ENCODE results near the gene SMIM24. TPM values are rescaled to one million over a fixed set of nuclear protein-coding genes. Genes with fewer than 3 reads are reported as not detected.

The SMIM24 gene
- total RNA-seq, 1 donor from 2014 or later = 1.4 TPM

DNA sequence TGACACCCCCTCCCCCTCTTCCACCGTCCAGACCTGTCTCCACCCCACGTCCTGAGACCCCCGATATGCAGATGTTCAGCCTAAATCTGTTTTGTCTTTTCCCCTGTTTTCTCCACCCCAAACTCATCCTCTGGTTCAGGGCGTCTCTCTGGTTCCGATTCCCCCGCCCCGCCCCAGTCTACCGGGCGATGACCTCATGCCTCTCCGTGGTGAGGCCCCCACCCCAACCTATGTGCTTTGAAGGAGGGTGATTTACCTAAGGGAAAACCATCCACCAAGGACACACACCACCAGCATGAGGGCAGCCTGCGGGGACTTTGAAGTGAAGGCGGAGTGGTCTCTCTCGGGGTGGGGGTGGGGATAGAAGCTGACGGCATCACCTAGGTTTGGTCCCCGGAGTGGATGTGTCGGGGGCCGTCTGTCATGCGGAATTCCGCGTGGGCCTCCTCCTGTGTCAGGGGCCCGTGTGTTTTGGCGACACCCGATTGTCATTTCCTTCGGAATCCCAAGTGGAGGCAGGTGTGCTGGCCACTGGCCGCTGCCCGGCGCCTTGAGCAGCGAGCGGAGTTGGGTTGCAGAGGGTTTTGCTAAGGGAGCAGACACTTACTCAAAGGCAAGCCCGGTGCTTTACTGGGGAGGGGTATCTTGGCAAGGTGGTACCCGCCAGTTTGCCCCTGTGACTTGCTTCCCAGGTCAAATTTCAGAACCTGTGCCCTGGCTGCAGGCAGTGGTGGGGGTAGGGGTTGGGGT, 27.2 kb upstream of the SMIM24 start:
- DNase-seq (ENCODE audit: low read depth) = no peak
- peak overlapping the region; percentile 93 for H3K4me3 ChIP-seq (ENCODE audit: low read depth, low read length)
- no peak for TF ChIP-seq CTCF (conservative IDR thresholded peaks at IDR 0.05; ENCODE audit: low read depth, low read length)

DNA sequence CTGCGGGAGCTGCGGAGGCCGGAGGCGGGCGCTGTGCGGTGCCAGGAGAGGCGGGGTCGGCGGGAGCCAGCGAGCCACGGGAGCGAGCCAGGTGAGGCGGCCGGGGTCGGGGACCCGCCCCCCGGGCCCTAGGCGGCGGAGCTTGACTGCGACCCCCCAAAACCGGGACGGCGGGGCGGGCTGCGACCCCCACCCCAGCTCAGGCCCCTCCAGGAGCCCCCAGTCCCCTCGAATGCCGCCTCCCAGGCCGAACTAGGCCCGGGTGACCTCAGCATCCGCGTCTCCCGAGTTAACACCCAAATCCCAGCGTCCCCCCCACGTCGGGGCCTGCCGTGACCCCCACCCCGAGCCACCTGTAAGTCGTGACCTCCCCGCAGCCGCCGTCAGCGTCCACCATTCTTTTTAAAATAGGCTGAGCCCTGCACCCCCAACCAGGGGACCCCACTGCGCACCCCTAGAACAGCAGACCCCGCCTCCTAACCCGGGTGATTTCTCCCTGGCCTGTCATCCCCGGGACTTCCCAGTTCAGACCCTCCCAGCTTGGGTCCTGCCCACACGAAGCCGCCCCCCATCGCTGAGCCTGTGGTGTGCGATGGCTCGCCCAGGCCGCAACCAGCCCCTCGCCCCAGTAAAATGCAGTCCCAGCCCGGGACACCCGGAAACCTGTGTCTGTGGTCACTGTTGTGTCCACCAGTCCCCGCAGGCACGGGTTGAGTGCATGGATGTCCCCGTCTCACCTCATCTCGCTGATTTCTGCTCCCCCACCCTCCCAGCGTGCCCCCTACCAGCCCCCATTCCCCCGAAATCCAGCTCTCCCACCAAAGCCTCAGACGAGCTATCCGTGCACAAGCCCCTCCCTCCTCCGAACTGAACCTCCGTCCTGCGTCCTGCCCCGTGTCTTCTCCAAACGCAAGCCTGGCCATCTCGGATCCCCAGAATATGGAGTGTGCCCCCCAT, 26.3 kb upstream of the SMIM24 start:
- DNase-seq (ENCODE audit: low read depth) = no peak
- peak overlapping the region; percentile 93 for H3K4me3 ChIP-seq (ENCODE audit: low read depth, low read length)
- no peak for TF ChIP-seq CTCF (conservative IDR thresholded peaks at IDR 0.05; ENCODE audit: low read depth, low read length)

DNA sequence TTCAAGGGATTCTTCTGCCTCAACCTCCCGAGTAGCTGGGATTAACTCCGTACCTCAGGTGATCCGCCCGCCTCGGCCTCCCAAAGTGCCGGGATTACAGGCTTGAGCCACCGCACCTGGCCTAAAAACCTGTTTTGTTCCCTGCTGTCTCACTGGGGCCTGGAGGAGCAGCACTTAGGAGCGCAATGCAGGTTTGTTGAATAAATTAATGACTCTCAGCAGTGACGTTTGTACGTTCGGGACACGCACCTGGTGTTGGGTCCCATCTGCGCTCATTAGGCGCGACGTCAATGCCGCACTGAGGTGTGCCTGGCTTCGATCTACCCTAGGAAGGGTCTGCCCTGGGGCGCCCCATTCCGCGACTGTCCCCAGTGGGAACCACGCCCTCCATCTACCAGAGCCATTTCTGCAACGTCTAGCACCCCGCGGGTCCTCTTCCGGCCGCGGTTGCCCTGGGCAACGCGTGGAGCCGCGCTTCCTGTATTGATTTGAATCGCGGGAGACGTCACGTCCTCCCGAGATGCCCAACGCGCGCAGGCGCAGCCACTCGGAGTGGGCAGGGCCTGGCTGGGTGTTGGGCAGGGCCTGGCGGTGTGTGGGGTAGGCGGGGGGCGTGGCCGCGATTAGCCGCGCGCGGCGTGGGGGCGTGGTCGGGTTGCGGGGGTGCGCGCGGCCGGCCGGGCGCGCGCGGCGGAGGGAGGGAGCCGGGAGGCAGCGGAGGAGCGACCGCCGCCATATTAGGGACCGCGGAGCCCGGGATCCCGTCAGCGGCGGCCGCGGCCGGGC, 25.5 kb upstream of the SMIM24 start, which contains the start of gene FZR1:
Gene FZR1, plus strand, starts transcription at position 714 of the 786 bp plus-strand sequence. CDS start 16,679 bp downstream, outside the sequence.
- no peak for TF ChIP-seq CTCF (conservative IDR thresholded peaks at IDR 0.05; ENCODE audit: low read depth, low read length)
- peak within 1 kb of the TSS; percentile 96 for H3K4me3 ChIP-seq (ENCODE audit: low read depth, low read length)
- DNase-seq (ENCODE audit: low read depth) = peak; percentile 67

DNA sequence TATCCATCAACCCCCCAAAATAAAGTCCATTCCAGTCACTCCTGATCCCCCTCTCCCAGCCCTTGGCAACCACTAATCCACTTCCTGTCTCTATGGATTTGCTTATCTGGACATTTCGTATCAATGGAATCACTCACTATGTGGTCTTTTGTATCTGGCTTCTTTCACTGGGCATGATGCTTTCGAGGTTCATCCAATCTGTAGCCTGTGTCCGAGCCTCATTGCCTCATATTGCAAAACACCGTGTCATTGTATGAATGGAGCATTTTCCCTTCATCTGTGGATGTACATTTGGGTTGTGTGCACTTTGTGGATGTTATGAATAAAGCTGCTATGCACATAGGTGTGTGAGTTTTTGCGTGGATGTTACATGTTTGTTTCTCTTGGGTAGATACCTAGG, 24.4 kb upstream of the SMIM24 start:
- no peak for DNase-seq (ENCODE audit: low read depth)
- H3K4me3 ChIP-seq (ENCODE audit: low read depth, low read length) = no peak overlapping the region
- TF ChIP-seq CTCF (conservative IDR thresholded peaks at IDR 0.05; ENCODE audit: low read depth, low read length) = no peak

- TF ChIP-seq CTCF (conservative IDR thresholded peaks at IDR 0.05; ENCODE audit: low read depth, low read length) = no peak
- no peak overlapping the region for H3K4me3 ChIP-seq (ENCODE audit: low read depth, low read length)
- DNase-seq (ENCODE audit: low read depth) = no peak
Observed at GRCh38 chr19:3503036-3503572, 22.8 kb upstream of the SMIM24 start.

DNA sequence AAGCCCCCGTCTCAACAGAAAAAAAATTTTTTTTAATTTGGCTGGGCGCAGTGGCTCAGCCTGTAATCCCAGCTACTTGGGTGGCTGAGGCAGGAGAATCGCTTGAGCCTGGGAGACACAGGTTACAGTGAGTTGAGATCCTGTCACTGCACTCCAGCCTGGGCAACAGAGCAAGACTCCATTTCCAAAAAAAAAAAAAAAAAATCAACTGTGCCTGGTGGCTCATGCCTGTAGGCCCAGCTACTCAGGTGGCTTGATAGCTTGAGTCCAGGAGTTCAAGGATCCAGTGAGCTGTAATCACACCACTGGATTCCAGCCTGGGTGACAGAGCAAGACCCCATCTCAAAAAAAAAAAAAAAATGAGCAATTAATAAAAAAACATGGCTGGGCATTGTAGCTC, 21.5 kb upstream of the SMIM24 start:
- no peak overlapping the region for H3K4me3 ChIP-seq (ENCODE audit: low read depth, low read length)
- no peak for DNase-seq (ENCODE audit: low read depth)
- no peak for TF ChIP-seq CTCF (conservative IDR thresholded peaks at IDR 0.05; ENCODE audit: low read depth, low read length)
